Measurements from ENCODE around the gene NAE1.
"Not testable (repeated sequence)": the region's sequence is repeated elsewhere in the genome, so short reads cannot be mapped to it uniquely, and the experiment has no call there.

Gene NAE1

DNA sequence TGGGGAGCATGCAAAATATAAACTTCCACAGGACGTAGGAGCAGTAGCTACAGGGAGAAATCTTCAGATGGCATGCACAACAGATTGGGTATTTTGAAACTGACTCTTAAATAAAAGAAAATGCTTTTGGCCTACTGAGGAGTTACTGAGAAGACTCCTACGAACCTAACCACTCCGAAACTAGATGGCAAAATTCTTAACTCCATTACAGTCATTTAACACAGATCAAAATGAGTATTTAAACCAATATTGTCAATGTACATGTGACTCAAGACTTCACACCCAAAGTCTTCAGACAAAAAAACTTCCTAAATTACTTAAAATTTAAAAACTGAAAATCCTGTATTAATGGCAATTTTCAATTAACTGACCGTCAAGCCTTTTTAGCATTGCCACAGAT is 21.0 kb downstream of the NAE1 start:
- DNase-seq (ENCODE audit: low read depth in 2 of 3, low spot score in 1 of 3) = no peak

DNA sequence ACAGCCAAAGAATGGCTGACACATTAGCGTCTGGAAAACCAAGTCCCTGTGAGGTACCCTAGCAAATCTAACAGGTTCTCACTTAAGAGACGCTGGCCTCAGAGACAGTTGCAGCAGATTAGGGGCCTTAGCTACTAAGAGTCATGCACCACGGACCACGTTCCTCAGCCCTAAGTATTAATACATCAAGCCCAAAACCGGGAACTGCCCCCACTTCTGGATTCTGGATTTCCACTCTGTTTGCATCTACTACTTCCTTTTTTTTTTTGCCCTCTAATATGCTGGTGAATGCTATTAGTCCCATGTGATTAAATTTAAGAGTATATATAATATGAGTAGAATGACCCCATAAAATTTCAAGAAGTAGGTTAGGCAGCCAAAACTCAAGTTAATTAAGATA is 28.6 kb downstream of the NAE1 start:
- no peak for DNase-seq (ENCODE audit: low read depth in 2 of 3, low spot score in 1 of 3)

DNA sequence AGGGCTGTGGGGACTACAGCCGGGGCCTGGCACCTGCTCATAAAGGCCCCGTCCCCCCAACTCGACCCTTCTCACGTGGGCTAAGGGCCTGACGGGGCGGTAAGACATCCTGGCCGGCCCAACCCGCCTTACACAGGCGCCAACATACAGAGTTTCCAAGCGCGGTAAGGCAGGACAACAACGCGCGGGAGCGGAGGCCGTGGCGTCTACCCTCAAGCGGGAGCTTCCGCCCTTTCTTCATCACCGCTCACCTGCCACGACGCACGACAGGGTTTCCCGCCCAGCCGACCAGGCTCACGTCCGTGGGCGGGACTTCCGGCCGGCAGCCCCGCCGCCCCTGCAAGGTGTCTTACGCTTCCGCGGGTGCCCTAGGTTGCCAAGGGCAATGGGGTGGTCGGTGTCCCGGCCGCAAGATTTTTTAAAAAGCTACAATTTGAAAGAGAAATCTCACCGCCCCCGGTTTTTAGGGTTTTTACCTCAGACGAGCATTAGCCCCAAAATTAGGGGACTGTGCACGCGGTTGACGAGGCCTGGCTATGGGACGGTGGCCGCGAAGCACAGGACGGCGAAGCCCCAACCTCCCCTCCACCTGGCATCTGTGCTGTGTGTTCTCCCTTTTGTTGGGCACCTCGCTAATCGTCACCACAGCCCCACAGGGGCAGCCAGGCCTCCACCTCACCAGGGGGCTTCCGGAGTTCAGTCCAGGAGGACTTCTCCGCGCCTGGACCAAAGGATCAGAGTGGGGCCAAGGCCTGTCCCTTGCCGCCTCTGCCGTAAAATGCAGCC is 29.3 kb downstream of the NAE1 start, which contains the start of gene TERB1:
TSS of gene TERB1 (minus strand) at position 265 of the 786 bp plus-strand sequence. CDS start 4,786 bp downstream, outside the sequence.
- no peak for DNase-seq (ENCODE audit: low read depth in 2 of 3, low spot score in 1 of 3)

DNA sequence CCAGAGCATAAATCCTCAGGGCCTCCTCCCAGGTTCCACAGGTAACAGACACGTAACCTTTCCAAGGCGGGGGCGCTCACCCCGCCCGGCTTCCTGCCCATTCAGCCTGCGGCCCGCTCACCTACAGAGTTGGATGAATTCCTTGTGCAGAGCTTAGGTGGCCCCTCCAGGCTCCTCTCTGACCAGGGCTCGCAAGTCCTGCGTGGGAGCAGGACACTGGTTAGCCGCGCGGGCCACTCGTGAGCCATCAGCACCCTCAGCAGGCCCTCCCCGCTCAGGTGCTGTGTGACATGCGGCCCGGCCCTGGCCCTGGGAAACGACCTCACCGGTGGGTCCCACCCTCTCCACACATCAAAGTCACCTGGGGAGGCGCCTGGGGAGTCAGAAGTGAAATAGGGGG is 29.9 kb downstream of the NAE1 start:
- no peak for DNase-seq (ENCODE audit: low read depth in 2 of 3, low spot score in 1 of 3)

DNA sequence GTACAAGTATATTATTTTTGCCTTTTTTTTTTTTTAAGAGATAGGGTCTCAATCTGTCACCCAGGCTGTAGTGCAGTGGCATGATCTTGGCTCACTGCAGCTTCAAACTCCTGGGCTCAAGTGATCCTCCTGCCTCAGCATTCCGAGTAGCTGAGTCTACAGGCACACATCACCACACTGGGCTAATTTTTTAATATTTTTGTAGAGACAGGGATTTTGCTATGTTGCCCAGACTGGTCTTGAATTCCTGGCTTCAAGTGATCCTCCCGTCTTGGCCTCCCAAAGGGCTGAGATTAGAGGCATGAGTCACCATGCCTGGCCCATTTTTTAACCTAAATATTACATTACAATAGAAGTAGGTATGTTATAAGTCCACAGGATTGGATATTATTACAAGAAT is 32.6 kb downstream of the NAE1 start:
- no peak for DNase-seq (ENCODE audit: low read depth in 2 of 3, low spot score in 1 of 3)

DNA sequence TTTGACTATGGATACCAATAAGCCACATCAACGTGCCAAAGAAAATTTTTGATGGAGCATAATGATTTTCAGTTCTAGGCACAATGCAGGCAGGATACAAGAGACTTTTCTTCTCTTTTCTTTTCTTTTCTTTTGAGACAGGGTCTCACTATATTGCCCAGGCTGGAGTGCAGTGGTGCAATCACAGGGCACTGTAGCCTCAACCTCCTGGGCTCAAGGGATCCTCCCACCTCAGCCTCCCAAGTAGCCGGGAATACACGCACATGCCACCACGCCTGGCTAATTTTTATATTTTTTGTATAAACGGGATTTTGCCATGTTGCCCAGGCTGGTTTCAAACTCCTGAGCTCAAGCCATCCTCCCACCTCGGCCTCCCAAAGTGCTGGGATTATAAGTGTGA is 36.8 kb downstream of the NAE1 start:
- DNase-seq (ENCODE audit: low read depth in 2 of 3, low spot score in 1 of 3) = not testable (repeated sequence)

DNA sequence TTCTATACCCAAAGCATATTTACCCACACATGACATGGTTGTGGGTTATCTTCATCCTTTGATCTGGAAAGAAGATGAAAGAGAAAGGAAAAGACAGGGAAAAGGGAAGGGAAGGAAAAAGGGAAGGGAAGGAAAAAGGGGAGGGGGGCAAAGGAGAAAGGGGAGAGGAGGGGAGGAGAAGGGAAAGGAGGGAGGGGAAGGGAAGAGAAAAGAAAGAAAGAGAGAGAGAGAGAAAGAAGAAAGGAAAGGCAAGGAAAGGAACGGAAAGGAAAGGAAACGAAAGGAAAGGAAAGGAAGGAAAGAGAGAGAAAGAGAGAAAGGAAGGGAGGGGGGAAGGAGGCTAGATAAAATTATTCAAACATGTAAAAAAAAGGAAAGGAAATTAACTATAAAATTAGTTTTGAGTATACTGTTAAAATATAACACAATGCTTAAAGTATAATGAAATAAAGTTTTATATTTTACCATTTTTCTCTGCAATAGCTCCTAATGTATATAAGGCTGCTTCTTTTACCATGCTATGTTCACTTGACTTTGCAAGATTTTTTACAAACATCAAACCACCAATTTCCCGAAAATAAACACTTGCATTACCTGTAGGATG is 40.5 kb downstream of the NAE1 start:
- DNase-seq (ENCODE audit: low read depth in 2 of 3, low spot score in 1 of 3) = no peak

DNA sequence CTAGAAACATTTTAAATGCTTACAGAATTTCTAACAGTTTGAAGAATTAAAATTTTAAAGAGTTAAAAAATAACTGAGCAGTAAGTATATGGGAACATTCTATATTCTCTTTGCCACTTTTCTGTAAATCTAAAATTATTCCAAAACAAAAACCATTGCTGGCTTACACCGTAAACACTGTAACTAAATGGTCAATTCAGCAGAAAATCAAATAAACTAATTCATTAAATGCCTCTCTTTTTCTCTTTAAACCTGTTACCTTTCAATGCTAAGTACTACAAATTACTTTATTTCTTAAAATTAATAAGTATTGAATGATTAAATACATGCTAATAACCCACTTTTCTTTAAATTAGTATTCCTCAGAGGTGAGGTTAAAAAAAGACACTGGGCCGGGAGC is 43.3 kb downstream of the NAE1 start:
- DNase-seq (ENCODE audit: low read depth in 2 of 3, low spot score in 1 of 3) = no peak

DNA sequence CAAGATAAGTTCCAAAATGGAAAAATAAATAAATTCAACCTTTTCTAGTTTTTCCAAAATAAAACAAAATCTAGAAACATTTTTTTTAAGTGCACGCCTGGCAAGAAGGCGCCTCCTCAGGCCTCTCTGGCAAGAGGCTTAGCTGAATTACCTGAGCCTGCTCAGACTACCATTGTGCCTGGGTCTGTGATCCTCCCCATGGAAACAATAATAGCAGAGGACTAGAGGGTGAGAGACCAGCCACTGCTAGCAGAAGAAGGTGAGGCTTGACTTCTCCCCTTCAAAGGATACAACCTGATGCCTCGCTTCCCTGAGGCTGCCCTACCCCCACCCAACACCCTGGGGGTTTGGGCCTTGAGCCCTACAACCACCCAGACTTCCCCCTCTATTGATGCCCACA is 44.2 kb downstream of the NAE1 start:
- DNase-seq (ENCODE audit: low read depth in 2 of 3, low spot score in 1 of 3) = no peak

DNA sequence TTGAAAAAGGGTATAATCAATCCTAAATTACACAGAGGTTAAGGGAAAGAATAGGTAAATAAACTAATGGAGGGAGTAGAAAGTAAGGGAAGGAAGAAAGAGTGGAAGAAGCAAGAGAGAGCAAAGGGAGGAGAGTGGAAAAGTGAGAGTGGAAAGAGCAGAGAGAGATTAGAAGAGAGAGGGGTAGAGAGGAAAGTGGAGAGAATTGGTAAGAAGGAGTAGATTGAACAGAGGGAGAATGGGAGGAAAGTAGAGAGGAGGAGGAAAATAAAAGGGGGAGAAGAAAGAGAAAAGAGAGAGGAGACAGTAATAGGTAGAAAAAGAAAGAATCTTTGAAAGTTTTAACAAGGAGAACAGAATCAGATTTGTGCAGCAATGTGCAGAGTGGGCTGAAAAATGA is 54.3 kb downstream of the NAE1 start:
- no peak for DNase-seq (ENCODE audit: low read depth in 2 of 3, low spot score in 1 of 3)

DNA sequence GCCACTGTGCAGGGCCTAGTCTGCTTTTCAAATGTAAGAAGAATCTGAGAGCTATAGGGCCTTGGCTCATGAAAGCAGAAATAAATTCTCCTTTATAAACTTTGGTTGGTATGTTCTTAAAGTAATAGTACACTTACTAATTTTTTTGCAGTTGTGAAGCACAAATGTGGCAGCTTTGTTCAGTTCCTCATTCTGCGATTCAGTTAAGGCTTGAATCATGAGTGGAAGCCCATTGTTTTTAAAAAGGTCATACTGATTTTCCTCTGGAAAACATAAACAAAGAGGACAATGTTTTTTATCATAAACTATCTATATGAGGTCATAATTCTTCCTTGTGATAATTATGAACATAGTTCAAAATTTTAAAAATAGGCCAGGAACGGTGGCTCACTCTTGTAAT is 55.8 kb downstream of the NAE1 start:
- no peak for DNase-seq (ENCODE audit: low read depth in 2 of 3, low spot score in 1 of 3)

DNA sequence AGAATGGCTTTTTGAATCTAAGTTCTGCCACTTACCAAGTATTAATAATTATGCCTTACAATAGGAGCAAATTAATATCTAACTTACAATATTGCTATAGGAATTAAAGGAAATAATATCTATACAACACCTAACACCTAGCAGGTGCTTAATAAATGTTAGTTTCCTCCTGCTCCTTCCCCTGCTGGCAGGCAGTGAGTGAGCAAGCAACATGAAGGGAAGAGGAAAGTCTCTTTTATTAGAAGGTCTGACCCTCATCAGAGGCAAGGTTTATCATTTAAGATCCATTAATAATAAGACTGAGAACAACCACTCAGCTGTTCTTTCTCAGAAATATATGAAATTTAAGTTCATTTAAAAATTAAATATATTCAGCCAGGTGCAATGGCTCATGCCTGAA is 72.7 kb downstream of the NAE1 start:
- no peak for DNase-seq (ENCODE audit: low read depth in 2 of 3, low spot score in 1 of 3)

DNA sequence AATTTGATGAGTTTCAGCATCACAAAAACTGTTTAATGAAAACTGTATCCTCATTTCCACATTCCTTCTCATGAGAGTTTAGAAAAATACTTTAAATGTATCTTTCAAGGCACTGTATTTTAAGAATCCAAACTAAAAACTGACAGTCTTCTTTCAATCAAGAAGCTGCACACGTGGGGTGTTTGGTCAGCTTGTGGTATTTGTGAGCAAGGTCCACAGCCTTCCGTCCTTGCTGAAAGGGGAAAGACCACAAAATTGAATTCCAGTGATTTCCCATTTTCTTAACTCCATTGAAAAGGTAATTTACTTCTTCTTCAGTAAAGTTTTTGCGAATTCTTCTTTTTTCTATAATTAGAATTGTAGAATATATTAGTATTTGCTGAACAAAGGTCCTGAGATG is 76.0 kb downstream of the NAE1 start:
- no peak for DNase-seq (ENCODE audit: low read depth in 2 of 3, low spot score in 1 of 3)

DNA sequence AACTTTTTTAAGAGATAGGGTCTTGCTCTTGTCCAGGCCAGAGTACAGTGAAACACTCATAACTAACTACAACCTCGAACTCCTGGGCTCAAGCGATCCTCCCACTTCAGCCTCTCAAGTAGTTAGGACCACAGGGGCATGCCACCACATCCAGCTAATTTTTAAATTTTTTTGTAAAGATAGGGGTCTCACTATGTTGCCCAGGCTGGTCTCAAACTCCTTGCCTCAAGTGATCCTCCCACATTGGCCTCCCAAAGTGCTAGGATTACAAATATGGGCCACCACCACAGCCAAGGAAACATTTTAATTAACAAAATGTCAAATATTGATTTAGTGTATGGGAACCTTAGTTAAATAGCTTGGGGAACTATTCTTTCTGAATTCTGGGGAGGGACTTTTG is 76.6 kb downstream of the NAE1 start:
- DNase-seq (ENCODE audit: low read depth in 2 of 3, low spot score in 1 of 3) = no peak

DNA sequence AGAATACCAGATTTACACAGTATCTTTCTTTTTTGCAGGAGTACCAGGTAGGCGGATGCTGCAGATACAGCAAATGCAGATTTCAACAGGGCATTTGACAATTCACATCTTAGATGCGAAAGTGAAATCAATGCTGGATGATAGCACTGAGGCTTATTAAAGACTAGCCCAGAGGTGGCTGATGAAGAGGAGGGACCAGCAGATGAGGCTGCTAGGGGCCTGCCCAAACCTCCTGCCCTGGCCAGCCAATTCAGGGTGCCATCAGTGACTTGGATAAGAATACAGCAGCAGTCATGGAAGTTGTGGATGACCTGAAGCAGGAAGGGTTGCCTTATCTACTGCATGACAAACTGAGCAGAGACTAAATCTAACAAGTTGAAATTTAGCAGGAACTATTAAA is 77.8 kb downstream of the NAE1 start:
- DNase-seq (ENCODE audit: low read depth in 2 of 3, low spot score in 1 of 3) = no peak

All from stimulated activated CD4-positive, alpha-beta T cell treated with anti-CD3 and anti-CD28 coated beads, Interleukin-12 subunit alpha, Interleukin-12 subunit beta, amount 100 ng/mL, for 48 hours (primary cell).